Left lung (tissue), 10 donors: ENCODE data around the gene BAHCC1. TPM values are rescaled to one million over a fixed set of nuclear protein-coding genes. Genes with fewer than 3 reads are reported as not detected.

Source experiments
- ATAC-seq: fragments of 200-7000 bp; cut with Tn5 transposase; one replicate; pipeline ENCODE4 v1.9.1; 2020; ENCODE audit warnings: moderate library complexity
- DNase-seq, 4 donors: peaks; one replicate each; pipeline ENCODE4 v3.0.0-alpha.2; 2013 to 2020
- H3K27ac ChIP-seq, 2 donors: fragments of 200-600 bp; sonication (generic) in 1 of 2; one replicate each; pipeline versions ENCODE4 v1.5.0 to v1.8.0; 2020 to 2021
- H3K27me3 ChIP-seq, 2 donors: fragments of 200-600 bp; sonication (generic) in 1 of 2; one replicate each; pipeline versions ENCODE4 v1.5.0 to v1.8.0; 2020 to 2021
- H3K36me3 ChIP-seq, 2 donors: fragments of 200-600 bp; sonication (generic) in 1 of 2; one replicate each; pipeline versions ENCODE4 v1.5.0 to v1.8.0; 2020 to 2021
- H3K4me1 ChIP-seq, 2 donors: fragments of 200-600 bp; one replicate each; pipeline ENCODE4 v1.8.0; 2021
- H3K4me3 ChIP-seq, 2 donors: fragments of 200-600 bp; sonication (generic) in 1 of 2; one replicate each; pipeline versions ENCODE4 v1.5.0 to v1.8.0; 2020 to 2021; ENCODE audit warnings: mild to moderate bottlenecking in 1 of 2
- H3K9me3 ChIP-seq, 2 donors: fragments of 200-600 bp; sonication (generic) in 1 of 2; one replicate each; pipeline versions ENCODE4 v1.5.0 to v1.8.0; 2020 to 2021
- CTCF ChIP-seq, 2 donors: fragments of 200-600 bp; sonication (generic) in 1 of 2; IDR thresholded peaks; one replicate each; pipeline versions ENCODE4 v1.5.0 to v1.8.0; 2021; ENCODE audit warnings: antibody characterized with exemption in 2 of 2
- intact Hi-C, 2 donors: fragments of 100-400 bp; cut with DNase I; formaldehyde crosslinking; loops; one replicate each; pipeline versions ENCODE4 v1.11.2 to v1.14.2; 2022
- polyA plus RNA-seq, 6 donors: library from polyadenylated mRNA; unstranded; fragments of 120-200 nt; gene quantifications; one replicate each; pipeline ENCODE4 v1.2.1, GENCODE V29; 2013; ENCODE audit not compliant: insufficient read length in 6 of 6
- total RNA-seq, 2 donors: library from RNA; stranded (reverse); fragmentation: NEBNext Ultra II Directional; extraction: Animal tissue kit (Norgen Biotek cat#: 25700); gene quantifications; one replicate each; pipeline ENCODE4 v1.2.1, GENCODE V29; 2021
- donor health status: DM: no; HTN: yes; CAD: no.
- donor health status: DM: no; HTN: no; CAD: no.

The BAHCC1 gene
- total and polyA plus RNA-seq, 8 donors = 13.6 to 28.5 (median 21.4) TPM

GRCh38 chr17:81365148-81365600 is 30.1 kb upstream of the BAHCC1 start:
- ATAC-seq = peak; percentile 91
- H3K27me3 ChIP-seq = peaks cover 0 to 48% of the 10 kb centered on the region in 2 donors
- intact Hi-C loops = no loop called here
- H3K4me3 ChIP-seq = no peak overlapping the region
- H3K4me1 ChIP-seq = peaks cover 11 to 21% of the 10 kb centered on the region in 2 donors
- peak overlapping the region; percentile 80 to 90 for H3K27ac ChIP-seq
- no peak for TF ChIP-seq CTCF (IDR thresholded peaks at IDR 0.05)
- DNase-seq = peak in 3 of 4 donors; percentile 78 to 90 (median 80)
- no peaks in the 10 kb centered on the region for H3K9me3 ChIP-seq
- H3K36me3 ChIP-seq = no peaks in the 10 kb centered on the region

GRCh38 chr17:81365601-81366585 is 29.4 kb upstream of the BAHCC1 start:
- peak in 3 of 4 donors; percentile 75 to 88 (median 84) for DNase-seq

GRCh38 chr17:81366648-81367047 is 28.6 kb upstream of the BAHCC1 start:
- Histone ChIP-seq H3K9me3 (no peaks in the 10 kb centered on the region), H3K4me3 (no peak overlapping the region), H3K36me3 (no peaks in the 10 kb centered on the region), H3K4me1 (peaks cover 11 to 21% of the 10 kb centered on the region in 2 donors), H3K27ac (no peak overlapping the region), H3K27me3 (peaks cover 0 to 48% of the 10 kb centered on the region in 2 donors)
- TF ChIP-seq CTCF (IDR thresholded peaks at IDR 0.05) = no peak
- DNase-seq (no peak), ATAC-seq (no peak)
- intact Hi-C loops = no loop called here

More at GRCh38 chr17:81365601-81366585, 29.4 kb upstream of the BAHCC1 start:
- intact Hi-C loops = no loop called here
- Histone ChIP-seq H3K36me3 (no peaks in the 10 kb centered on the region), H3K4me1 (peaks cover 11 to 21% of the 10 kb centered on the region in 2 donors), H3K27ac (peak overlapping the region; percentile 80 to 90), H3K9me3 (no peaks in the 10 kb centered on the region), H3K27me3 (peaks cover 0 to 48% of the 10 kb centered on the region in 2 donors), H3K4me3 (no peak overlapping the region)
- peak; percentile 90 for ATAC-seq
- TF ChIP-seq CTCF (IDR thresholded peaks at IDR 0.05) = no peak

GRCh38 chr17:81367171-81367570 is 28.1 kb upstream of the BAHCC1 start:
- Histone ChIP-seq H3K27me3 (peaks cover 0 to 48% of the 10 kb centered on the region in 2 donors), H3K4me1 (peaks cover 11 to 25% of the 10 kb centered on the region in 2 donors), H3K9me3 (no peaks in the 10 kb centered on the region), H3K4me3 (no peak overlapping the region), H3K36me3 (no peaks in the 10 kb centered on the region), H3K27ac (no peak overlapping the region)
- intact Hi-C loops = no loop called here
- no peak for ATAC-seq
- no peak for TF ChIP-seq CTCF (IDR thresholded peaks at IDR 0.05)
- no peak for DNase-seq
